Upper lobe of left lung (tissue), 6 donors: ENCODE measurements around the gene ASB16. TPM values are rescaled to one million over a fixed set of nuclear protein-coding genes. Genes with fewer than 3 reads are reported as not detected.
A peak's percentile ranks its signal among the peaks of the same experiment; 100 is the strongest.

Experiments
- ATAC-seq, 2 donors: fragments of 200-7000 bp; cut with Tn5 transposase; one replicate each; pipeline ENCODE4 v1.9.1; 2022; ENCODE audit warnings: mild to moderate bottlenecking in 2 of 2, moderate library complexity in 2 of 2; ENCODE audit not compliant: low FRiP score in 2 of 2
- DNase-seq, 2 donors: peaks; one replicate each; pipeline ENCODE4 v3.0.0-alpha.2; 2019 to 2020
- H3K27ac ChIP-seq, 4 donors: fragments of 200-600 bp; sonication (generic); one replicate each; pipeline ENCODE4 v1.5.1; 2016 to 2019
- H3K27me3 ChIP-seq, 4 donors: fragments of 200-600 bp; sonication (generic); one replicate each; pipeline ENCODE4 v1.5.1; 2017 to 2019
- H3K36me3 ChIP-seq, 4 donors: fragments of 200-600 bp; sonication (generic); one replicate each; pipeline ENCODE4 v1.5.1; 2016 to 2019
- H3K4me1 ChIP-seq, 4 donors: fragments of 200-600 bp; sonication (generic); one replicate each; pipeline ENCODE4 v1.5.1; 2018 to 2019
- H3K4me3 ChIP-seq, 4 donors: fragments of 200-600 bp; sonication (generic); one replicate each; pipeline ENCODE4 v1.5.1; 2017 to 2019; ENCODE audit warnings: mild to moderate bottlenecking in 2 of 4, moderate library complexity in 1 of 4
- H3K9me3 ChIP-seq, 4 donors: fragments of 200-600 bp; sonication (generic); one replicate each; pipeline ENCODE4 v1.5.1; 2018 to 2019
- EP300 ChIP-seq, 4 donors: sonication (generic); formaldehyde crosslinking; IDR thresholded peaks; one replicate each; pipeline ENCODE4 v1.5.1; 2017; ENCODE audit warnings: antibody characterized with exemption in 4 of 4, control low read depth in 2 of 4
- POLR2A ChIP-seq, 4 donors: fragments of 450-650 bp; IDR thresholded peaks; one replicate each; pipeline ENCODE4 v1.5.1; 2016 to 2017; ENCODE audit warnings: antibody characterized with exemption in 4 of 4, mild to moderate bottlenecking in 2 of 4
- POLR2AphosphoS5 ChIP-seq, 2 donors: sonication (generic); formaldehyde crosslinking; IDR thresholded peaks; one replicate each; pipeline ENCODE4 v1.5.1; 2017; ENCODE audit warnings: antibody characterized with exemption in 2 of 2
- WGBS, 2 donors: methylation state at CpG; one replicate each; pipeline ENCODE4 v1.1.5; 2017 to 2018; 5-methylcytosine and 5-hydroxymethylcytosine counted together
- total RNA-seq, 6 donors: library from RNA; depleted of rRNA in 4 of 6; stranded (reverse); fragments of >200 nt in 4 of 6; gene quantifications; one replicate each; pipeline versions ENCODE4 v1.1.0 to v1.2.1, GENCODE V29; 2016 to 2021
- TF ChIP-seq, protein P1 (sequence below), 6 experiments: fragments of 450-650 bp in 4 of 6; fragments of 200-600 bp in 2 of 6; sonication (generic) in 2 of 6; IDR thresholded peaks; one replicate each; pipeline ENCODE4 v1.5.1; 2016 to 2019; ENCODE audit warnings: antibody characterized with exemption in 6 of 6
- donor health status: DM: no; HTN: no; CAD: no; lungs with moderate emphysema.
- donor health status: DM: no; HTN: yes; CAD: no; lungs with severe emphysema.

ASB16 gene
- total RNA-seq, 6 donors from 2014 or later: 0.11 TPM; not detected in 5

DNA sequence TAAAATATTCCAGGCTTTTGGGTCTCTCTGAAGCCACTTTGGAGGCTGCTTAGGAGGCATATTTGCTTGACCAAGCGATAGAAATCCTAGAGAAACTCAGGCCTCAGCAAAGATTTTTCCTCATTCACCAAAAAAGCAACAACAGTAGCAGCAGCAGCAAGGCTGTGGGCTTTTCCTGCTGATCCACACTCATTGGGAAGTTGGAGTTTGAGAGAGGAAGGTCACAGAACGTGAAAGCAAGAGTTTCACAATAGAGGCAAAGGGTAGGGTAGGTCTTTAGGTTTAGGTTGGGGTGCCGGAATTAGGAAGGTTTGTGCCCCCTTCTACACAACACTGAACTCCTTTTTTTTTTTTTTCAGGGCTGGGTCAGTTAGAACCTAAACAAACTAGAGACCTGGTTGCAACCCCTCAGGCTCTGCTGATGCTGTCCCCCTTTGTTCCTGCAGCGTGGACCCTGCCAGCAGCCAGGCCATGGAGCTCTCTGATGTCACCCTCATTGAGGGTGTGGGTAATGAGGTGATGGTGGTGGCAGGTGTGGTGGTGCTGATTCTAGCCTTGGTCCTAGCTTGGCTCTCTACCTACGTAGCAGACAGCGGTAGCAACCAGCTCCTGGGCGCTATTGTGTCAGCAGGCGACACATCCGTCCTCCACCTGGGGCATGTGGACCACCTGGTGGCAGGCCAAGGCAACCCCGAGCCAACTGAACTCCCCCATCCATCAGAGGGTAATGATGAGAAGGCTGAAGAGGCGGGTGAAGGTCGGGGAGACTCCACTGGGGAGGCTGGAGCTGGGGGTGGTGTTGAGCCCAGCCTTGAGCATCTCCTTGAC is 18.3 kb downstream of the ASB16 start:
- Histone ChIP-seq H3K27ac (peak overlapping the region in 2 of 4 donors; percentile 97 to 98), H3K27me3 (no peaks in the 10 kb centered on the region), H3K4me1 (peaks cover 28 to 48% (median 37%) of the 10 kb centered on the region in 4 donors), H3K9me3 (no peaks in the 10 kb centered on the region), H3K36me3 (peaks cover 3 to 46% (median 22%) of the 10 kb centered on the region in 4 donors), H3K4me3 (no peak overlapping the region)
- DNase-seq (no peak), ATAC-seq (no peak)
- TF ChIP-seq POLR2AphosphoS5 (IDR thresholded peaks at IDR 0.05): no peak
- no peak for TF ChIP-seq EP300 (IDR thresholded peaks at IDR 0.05)
- 85 to 92% methylated on average over 7 to 12 of the region's 12 CpGs for WGBS, 2 donors

DNA sequence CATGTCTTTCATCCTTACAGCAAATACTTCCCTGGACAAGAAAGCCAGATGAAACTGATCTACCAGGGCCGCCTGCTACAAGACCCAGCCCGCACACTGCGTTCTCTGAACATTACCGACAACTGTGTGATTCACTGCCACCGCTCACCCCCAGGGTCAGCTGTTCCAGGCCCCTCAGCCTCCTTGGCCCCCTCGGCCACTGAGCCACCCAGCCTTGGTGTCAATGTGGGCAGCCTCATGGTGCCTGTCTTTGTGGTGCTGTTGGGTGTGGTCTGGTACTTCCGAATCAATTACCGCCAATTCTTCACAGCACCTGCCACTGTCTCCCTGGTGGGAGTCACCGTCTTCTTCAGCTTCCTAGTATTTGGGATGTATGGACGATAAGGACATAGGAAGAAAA is 20.0 kb downstream of the ASB16 start:
- no peak for ATAC-seq
- Histone ChIP-seq H3K36me3 (peaks cover 19 to 63% (median 39%) of the 10 kb centered on the region in 4 donors), H3K27me3 (no peaks in the 10 kb centered on the region), H3K4me3 (no peak overlapping the region), H3K4me1 (peaks cover 17 to 36% (median 23%) of the 10 kb centered on the region in 4 donors), H3K9me3 (no peaks in the 10 kb centered on the region), H3K27ac (no peak overlapping the region)
- no peak for DNase-seq
- 88 to 91% methylated on average over 10 of the region's 10 CpGs for WGBS, 2 donors
- TF ChIP-seq, protein P1, sequence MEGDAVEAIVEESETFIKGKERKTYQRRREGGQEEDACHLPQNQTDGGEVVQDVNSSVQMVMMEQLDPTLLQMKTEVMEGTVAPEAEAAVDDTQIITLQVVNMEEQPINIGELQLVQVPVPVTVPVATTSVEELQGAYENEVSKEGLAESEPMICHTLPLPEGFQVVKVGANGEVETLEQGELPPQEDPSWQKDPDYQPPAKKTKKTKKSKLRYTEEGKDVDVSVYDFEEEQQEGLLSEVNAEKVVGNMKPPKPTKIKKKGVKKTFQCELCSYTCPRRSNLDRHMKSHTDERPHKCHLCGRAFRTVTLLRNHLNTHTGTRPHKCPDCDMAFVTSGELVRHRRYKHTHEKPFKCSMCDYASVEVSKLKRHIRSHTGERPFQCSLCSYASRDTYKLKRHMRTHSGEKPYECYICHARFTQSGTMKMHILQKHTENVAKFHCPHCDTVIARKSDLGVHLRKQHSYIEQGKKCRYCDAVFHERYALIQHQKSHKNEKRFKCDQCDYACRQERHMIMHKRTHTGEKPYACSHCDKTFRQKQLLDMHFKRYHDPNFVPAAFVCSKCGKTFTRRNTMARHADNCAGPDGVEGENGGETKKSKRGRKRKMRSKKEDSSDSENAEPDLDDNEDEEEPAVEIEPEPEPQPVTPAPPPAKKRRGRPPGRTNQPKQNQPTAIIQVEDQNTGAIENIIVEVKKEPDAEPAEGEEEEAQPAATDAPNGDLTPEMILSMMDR (IDR thresholded peaks at IDR 0.05): no peak
- TF ChIP-seq POLR2AphosphoS5 (IDR thresholded peaks at IDR 0.05) (no peak), POLR2A (IDR thresholded peaks at IDR 0.05) (no peak), EP300 (IDR thresholded peaks at IDR 0.05) (no peak)

DNA sequence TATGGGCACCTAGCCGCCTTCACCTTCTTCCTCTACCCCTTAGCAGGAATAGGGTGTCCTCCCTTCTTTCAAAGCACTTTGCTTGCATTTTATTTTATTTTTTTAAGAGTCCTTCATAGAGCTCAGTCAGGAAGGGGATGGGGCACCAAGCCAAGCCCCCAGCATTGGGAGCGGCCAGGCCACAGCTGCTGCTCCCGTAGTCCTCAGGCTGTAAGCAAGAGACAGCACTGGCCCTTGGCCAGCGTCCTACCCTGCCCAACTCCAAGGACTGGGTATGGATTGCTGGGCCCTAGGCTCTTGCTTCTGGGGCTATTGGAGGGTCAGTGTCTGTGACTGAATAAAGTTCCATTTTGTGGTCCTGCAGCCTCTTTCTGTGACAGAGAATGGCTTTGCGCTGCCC is 20.9 kb downstream of the ASB16 start:
- Histone ChIP-seq H3K9me3 (no peaks in the 10 kb centered on the region), H3K27me3 (no peaks in the 10 kb centered on the region), H3K27ac (peak overlapping the region in 1 of 4 donors; percentile 27), H3K36me3 (peaks cover 19 to 72% (median 48%) of the 10 kb centered on the region in 4 donors), H3K4me1 (peaks cover 12 to 28% (median 18%) of the 10 kb centered on the region in 4 donors), H3K4me3 (no peak overlapping the region)
- TF ChIP-seq EP300 (IDR thresholded peaks at IDR 0.05) (no peak), POLR2A (IDR thresholded peaks at IDR 0.05) (no peak), POLR2AphosphoS5 (IDR thresholded peaks at IDR 0.05) (no peak)
- TF ChIP-seq, protein P1 (IDR thresholded peaks at IDR 0.05): no peak
- WGBS, 2 donors: 76 to 84% methylated on average over 5 of the region's 5 CpGs
- no peak for ATAC-seq
- no peak for DNase-seq

DNA sequence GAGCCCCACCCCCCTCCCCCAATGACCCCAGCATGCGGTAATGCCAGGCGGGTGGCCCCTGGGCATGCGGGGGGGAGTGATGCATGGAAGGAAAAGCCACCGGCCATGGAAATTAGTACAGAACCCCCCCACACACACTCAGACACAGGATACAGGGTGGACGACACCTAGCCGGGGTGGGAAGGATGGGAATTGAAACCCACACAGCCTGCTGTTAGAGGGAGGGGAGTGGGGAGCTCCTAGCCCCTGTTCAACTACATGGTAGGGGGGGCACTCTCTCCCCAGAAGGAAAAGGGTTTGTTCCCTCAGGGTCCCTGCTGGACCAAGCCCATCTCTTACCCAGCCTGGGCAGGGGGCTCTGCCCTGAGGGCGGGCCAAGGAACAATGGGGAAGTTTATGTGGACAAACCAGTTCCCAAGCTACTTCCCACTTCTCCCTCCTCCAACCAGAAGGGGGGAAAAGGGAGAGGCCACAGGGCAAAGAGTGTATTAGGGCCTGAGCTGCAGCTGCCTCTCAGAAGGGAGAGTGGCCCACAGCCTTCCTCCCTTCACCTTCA is 21.5 kb downstream of the ASB16 start:
- peaks cover 12 to 29% (median 19%) of the 10 kb centered on the region in 4 donors for H3K4me1 ChIP-seq
- H3K4me3 ChIP-seq: no peak overlapping the region
- DNase-seq (no peak), ATAC-seq (peak; percentile 3 to 18)
- no peaks in the 10 kb centered on the region for H3K9me3 ChIP-seq
- TF ChIP-seq, protein P1 (IDR thresholded peaks at IDR 0.05): no peak
- TF ChIP-seq POLR2A (IDR thresholded peaks at IDR 0.05) (no peak), EP300 (IDR thresholded peaks at IDR 0.05) (no peak), POLR2AphosphoS5 (IDR thresholded peaks at IDR 0.05) (no peak)
- H3K36me3 ChIP-seq: peaks cover 19 to 78% (median 52%) of the 10 kb centered on the region in 4 donors
- 60 to 65% methylated on average over 3 to 7 of the region's 7 CpGs for WGBS, 2 donors
- peak overlapping the region in 3 of 4 donors; percentile 12 to 27 (median 19) for H3K27ac ChIP-seq
- no peaks in the 10 kb centered on the region for H3K27me3 ChIP-seq

DNA sequence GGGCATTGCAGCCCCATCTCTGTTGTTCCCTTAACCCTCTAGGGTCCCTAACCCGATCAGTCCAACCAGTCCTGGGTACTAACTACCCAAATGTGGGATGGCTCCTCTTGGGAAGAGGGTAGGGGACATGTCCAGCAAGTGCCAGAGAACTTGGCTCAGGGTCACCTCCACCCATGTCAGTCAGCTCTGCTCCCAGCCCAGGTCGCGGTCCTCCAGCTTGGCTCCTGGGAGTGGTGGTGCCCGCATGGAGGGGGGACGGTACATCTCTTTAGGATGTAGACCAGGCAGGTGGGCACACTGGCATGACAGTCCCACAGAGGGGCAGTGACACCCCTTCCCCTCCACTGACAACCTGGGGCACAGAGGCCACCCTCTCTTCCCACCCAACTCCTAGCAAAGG is 22.2 kb downstream of the ASB16 start:
- Histone ChIP-seq H3K36me3 (peaks cover 19 to 84% (median 55%) of the 10 kb centered on the region in 4 donors), H3K9me3 (no peaks in the 10 kb centered on the region), H3K4me1 (peaks cover 13 to 32% (median 23%) of the 10 kb centered on the region in 4 donors), H3K27ac (peak overlapping the region in 2 of 4 donors; percentile 12 to 19), H3K4me3 (no peak overlapping the region), H3K27me3 (no peaks in the 10 kb centered on the region)
- WGBS, 2 donors: 90 to 100% methylated on average over 1 to 5 of the region's 5 CpGs
- DNase-seq (no peak), ATAC-seq (no peak)
- TF ChIP-seq POLR2AphosphoS5 (IDR thresholded peaks at IDR 0.05) (no peak), POLR2A (IDR thresholded peaks at IDR 0.05) (no peak), EP300 (IDR thresholded peaks at IDR 0.05) (no peak)
- TF ChIP-seq, protein P1 (IDR thresholded peaks at IDR 0.05): no peak
